HEK293 (cell line): Measurements from ENCODE around the gene PRDM7.
"Not testable (repeated sequence)": the region's sequence is repeated elsewhere in the genome, so short reads cannot be mapped to it uniquely, and the experiment has no call there.

ENCODE experiments used
- CTCF ChIA-PET: fragments of 350-600 bp; formaldehyde crosslinking; extraction: SDS; loops from one replicate; lab custom pipeline; 2021; ENCODE audit warnings: antibody characterized with exemption; lab: Yijun Ruan, JAX
- POLR2A ChIA-PET: fragments of 300-600 bp; formaldehyde crosslinking; extraction: SDS; loops from one replicate; lab custom pipeline; 2020; ENCODE audit warnings: antibody characterized with exemption, inconsistent platforms; lab: Yijun Ruan, JAX
- H3K27ac ChIP-seq: fragments of 200-500 bp; sonication (Bioruptor generic); 2 replicates; pipeline ENCODE4 v1.5.1; 2014; ENCODE audit warnings: low read depth, low read length, control low read depth, inconsistent platforms; ENCODE audit errors: extremely low read depth
- H3K36me3 ChIP-seq, 2 experiments: fragments of 200-500 bp in 1 of 2; sonication (Bioruptor generic) in 1 of 2; 1 replicate in 1 of 2; 2 replicates in 1 of 2; pipeline ENCODE4 v1.5.1; 2014 to 2017; ENCODE audit warnings: inconsistent platforms in 2 of 2, low read length in 2 of 2; ENCODE audit not compliant: control insufficient read depth in 2 of 2, insufficient read depth in 1 of 2
- H3K4me1 ChIP-seq: fragments of 200-500 bp; sonication (Bioruptor generic); 2 replicates; pipeline ENCODE4 v1.5.1; 2014; ENCODE audit warnings: mild to moderate bottlenecking, low read length, inconsistent platforms; ENCODE audit not compliant: control insufficient read depth, insufficient read depth
- H3K4me3 ChIP-seq: 2 replicates; pipeline ENCODE4 v1.5.1; 2011; ENCODE audit warnings: low read depth, mild to moderate bottlenecking, control low read depth, low read length, moderate library complexity
- H3K9me3 ChIP-seq: fragments of 200-500 bp; sonication (Bioruptor generic); 2 replicates; pipeline ENCODE4 v1.5.1; 2014; ENCODE audit warnings: low read depth, low read length, inconsistent platforms; ENCODE audit not compliant: control insufficient read depth, insufficient read depth
- GLIS1 ChIP-seq: fragments of 450-650 bp; formaldehyde crosslinking; IDR thresholded peaks from 2 replicates; pipeline ENCODE4 v1.5.1; 2016; ENCODE audit warnings: missing biosample characterization, missing genetic modification characterization
- KLF8 ChIP-seq: fragments of 450-650 bp; formaldehyde crosslinking; IDR thresholded peaks from 2 replicates; pipeline ENCODE4 v1.5.1; 2016; ENCODE audit warnings: missing biosample characterization, missing genetic modification characterization
- ZBTB20 ChIP-seq: fragments of 450-650 bp; formaldehyde crosslinking; IDR thresholded peaks from 2 replicates; pipeline ENCODE4 v1.5.1; 2016; ENCODE audit warnings: missing biosample characterization, missing genetic modification characterization
- ZBTB8A ChIP-seq: fragments of 450-650 bp; formaldehyde crosslinking; IDR thresholded peaks from 2 replicates; pipeline ENCODE4 v1.5.1; 2016; ENCODE audit warnings: missing biosample characterization, missing genetic modification characterization
- ZEB2 ChIP-seq: fragments of 450-650 bp; formaldehyde crosslinking; IDR thresholded peaks from 2 replicates; pipeline ENCODE4 v1.5.1; 2016; ENCODE audit warnings: missing biosample characterization, missing genetic modification characterization
- ZFP41 ChIP-seq: fragments of 450-650 bp; formaldehyde crosslinking; IDR thresholded peaks from 2 replicates; pipeline ENCODE4 v1.5.1; 2016; ENCODE audit warnings: missing biosample characterization, missing genetic modification characterization, borderline replicate concordance
- ZNF114 ChIP-seq: fragments of 450-650 bp; formaldehyde crosslinking; IDR thresholded peaks from 2 replicates; pipeline ENCODE4 v1.5.0; 2017; ENCODE audit warnings: missing biosample characterization, missing genetic modification characterization
- ZNF121 ChIP-seq: fragments of 450-650 bp; formaldehyde crosslinking; IDR thresholded peaks from 2 replicates; pipeline ENCODE4 v1.5.1; 2016; ENCODE audit warnings: missing biosample characterization, missing genetic modification characterization
- ZNF138 ChIP-seq: fragments of 450-650 bp; formaldehyde crosslinking; IDR thresholded peaks from 2 replicates; pipeline ENCODE4 v1.5.1; 2016; ENCODE audit warnings: missing biosample characterization, missing genetic modification characterization, borderline replicate concordance
- ZNF146 ChIP-seq: fragments of 450-650 bp; formaldehyde crosslinking; IDR thresholded peaks from 2 replicates; pipeline ENCODE4 v1.5.1; 2016; ENCODE audit warnings: missing biosample characterization, missing genetic modification characterization
- ZNF16 ChIP-seq: fragments of 450-650 bp; formaldehyde crosslinking; IDR thresholded peaks from 2 replicates; pipeline ENCODE4 v1.5.1; 2016; ENCODE audit warnings: low read depth, missing biosample characterization, missing genetic modification characterization
- ZNF558 ChIP-seq: fragments of 450-650 bp; formaldehyde crosslinking; IDR thresholded peaks from 2 replicates; pipeline ENCODE4 v1.5.1; 2016; ENCODE audit warnings: missing biosample characterization, missing genetic modification characterization
- ZNF560 ChIP-seq: fragments of 450-650 bp; formaldehyde crosslinking; IDR thresholded peaks from 2 replicates; pipeline ENCODE4 v1.5.1; 2017; ENCODE audit warnings: missing biosample characterization, missing genetic modification characterization, borderline replicate concordance
- ZNF677 ChIP-seq: fragments of 450-650 bp; IDR thresholded peaks from 2 replicates; pipeline ENCODE4 v1.5.0; 2018; ENCODE audit warnings: missing biosample characterization, mild to moderate bottlenecking, missing genetic modification characterization, moderate library complexity
- ZNF792 ChIP-seq: fragments of 450-650 bp; formaldehyde crosslinking; IDR thresholded peaks from 2 replicates; pipeline ENCODE4 v1.5.1; 2016; ENCODE audit warnings: missing biosample characterization, missing genetic modification characterization
- TF ChIP-seq, protein P1 (sequence below): fragments of 450-650 bp; formaldehyde crosslinking; conservative IDR thresholded peaks from 2 replicates; pipeline ENCODE4 v1.5.1; 2016; ENCODE audit warnings: low read depth, missing biosample characterization, missing genetic modification characterization
- TF ChIP-seq, protein P2 (sequence below): fragments of 450-650 bp; IDR thresholded peaks from 2 replicates; pipeline ENCODE4 v1.5.1; 2018; ENCODE audit warnings: missing biosample characterization, mild to moderate bottlenecking, missing genetic modification characterization
- TF ChIP-seq, protein P3 (sequence below): fragments of 450-650 bp; formaldehyde crosslinking; IDR thresholded peaks from 2 replicates; pipeline ENCODE4 v1.5.1; 2016; ENCODE audit warnings: missing biosample characterization, missing genetic modification characterization, borderline replicate concordance
- TF ChIP-seq, protein P4 (sequence below): fragments of 450-650 bp; formaldehyde crosslinking; IDR thresholded peaks from 2 replicates; pipeline ENCODE4 v1.5.1; 2016; ENCODE audit warnings: missing biosample characterization, missing genetic modification characterization

Gene PRDM7

DNA sequence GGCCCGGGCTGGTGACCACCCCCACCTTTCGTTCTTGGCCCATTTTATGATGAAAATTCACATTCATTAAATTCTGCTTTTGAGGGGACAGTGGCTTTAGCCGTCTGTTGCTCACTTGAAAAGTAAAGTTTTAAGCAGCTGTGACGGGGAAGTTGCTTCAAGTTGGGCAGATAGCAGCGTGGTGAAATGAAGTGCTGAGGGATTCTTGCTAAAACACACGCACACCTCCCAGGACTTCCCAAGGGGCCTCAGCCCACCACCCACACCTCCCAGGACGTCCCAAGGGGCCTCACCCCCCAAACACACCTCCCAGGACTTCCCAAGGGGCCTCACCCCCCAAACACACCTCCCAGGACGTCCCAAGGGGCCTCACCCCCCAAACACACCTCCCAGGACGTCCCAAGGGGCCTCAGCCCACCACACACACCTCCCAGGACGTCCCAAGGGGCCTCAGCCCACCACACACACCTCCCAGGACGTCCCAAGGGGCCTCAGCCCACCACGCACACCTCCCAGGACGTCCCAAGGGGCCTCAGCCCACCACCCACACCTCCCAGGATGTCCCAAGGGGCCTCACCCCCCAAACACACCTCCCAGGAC is 69.4 kb downstream of the PRDM7 start:
- H3K9me3 ChIP-seq, H3K27ac ChIP-seq, CTCF ChIA-PET, POLR2A ChIA-PET, H3K4me3 ChIP-seq, H3K4me1 ChIP-seq: not testable (repeated sequence)
- peaks cover 0 to 10% of the 10 kb centered on the region in 2 experiments; a peak in 2 of 3 replicates for H3K36me3 ChIP-seq
- TF ChIP-seq GLIS1: peak; percentile 74

- Histone ChIP-seq H3K36me3 (peaks cover 0 to 9% of the 10 kb centered on the region in 2 experiments; a peak in 1 of 3 replicates), H3K27ac (no peak overlapping the region), H3K9me3 (no peaks in the 10 kb centered on the region), H3K4me3 (no peak overlapping the region), H3K4me1 (no peaks in the 10 kb centered on the region)
- ChIA-PET CTCF (no interaction called here), POLR2A (no interaction called here)
- no peak for TF ChIP-seq ZBTB20 (tag by site-specific recombination)
- no peak for TF ChIP-seq KLF8 (tag by site-specific recombination)
- TF ChIP-seq ZBTB8A (tag by site-specific recombination): no peak
- TF ChIP-seq, protein P1, sequence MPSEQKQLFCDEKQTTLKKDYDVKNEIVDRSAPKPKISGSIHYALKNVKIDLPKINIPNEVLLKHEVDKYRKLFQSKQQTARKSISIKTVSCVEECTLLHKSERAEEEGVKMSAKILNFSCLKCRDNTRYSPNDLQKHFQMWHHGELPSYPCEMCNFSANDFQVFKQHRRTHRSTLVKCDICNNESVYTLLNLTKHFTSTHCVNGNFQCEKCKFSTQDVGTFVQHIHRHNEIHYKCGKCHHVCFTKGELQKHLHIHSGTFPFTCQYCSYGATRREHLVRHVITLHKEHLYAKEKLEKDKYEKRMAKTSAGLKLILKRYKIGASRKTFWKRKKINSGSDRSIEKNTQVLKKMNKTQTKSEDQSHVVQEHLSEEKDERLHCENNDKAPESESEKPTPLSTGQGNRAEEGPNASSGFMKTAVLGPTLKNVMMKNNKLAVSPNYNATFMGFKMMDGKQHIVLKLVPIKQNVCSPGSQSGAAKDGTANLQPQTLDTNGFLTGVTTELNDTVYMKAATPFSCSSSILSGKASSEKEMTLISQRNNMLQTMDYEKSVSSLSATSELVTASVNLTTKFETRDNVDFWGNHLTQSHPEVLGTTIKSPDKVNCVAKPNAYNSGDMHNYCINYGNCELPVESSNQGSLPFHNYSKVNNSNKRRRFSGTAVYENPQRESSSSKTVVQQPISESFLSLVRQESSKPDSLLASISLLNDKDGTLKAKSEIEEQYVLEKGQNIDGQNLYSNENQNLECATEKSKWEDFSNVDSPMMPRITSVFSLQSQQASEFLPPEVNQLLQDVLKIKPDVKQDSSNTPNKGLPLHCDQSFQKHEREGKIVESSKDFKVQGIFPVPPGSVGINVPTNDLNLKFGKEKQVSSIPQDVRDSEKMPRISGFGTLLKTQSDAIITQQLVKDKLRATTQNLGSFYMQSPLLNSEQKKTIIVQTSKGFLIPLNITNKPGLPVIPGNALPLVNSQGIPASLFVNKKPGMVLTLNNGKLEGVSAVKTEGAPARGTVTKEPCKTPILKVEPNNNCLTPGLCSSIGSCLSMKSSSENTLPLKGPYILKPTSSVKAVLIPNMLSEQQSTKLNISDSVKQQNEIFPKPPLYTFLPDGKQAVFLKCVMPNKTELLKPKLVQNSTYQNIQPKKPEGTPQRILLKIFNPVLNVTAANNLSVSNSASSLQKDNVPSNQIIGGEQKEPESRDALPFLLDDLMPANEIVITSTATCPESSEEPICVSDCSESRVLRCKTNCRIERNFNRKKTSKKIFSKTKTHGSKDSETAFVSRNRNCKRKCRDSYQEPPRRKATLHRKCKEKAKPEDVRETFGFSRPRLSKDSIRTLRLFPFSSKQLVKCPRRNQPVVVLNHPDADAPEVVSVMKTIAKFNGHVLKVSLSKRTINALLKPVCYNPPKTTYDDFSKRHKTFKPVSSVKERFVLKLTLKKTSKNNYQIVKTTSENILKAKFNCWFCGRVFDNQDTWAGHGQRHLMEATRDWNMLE (tag by site-specific recombination): no peak
- TF ChIP-seq ZNF792 (tag by site-specific recombination): no peak
- TF ChIP-seq ZFP41 (tag by site-specific recombination): no peak
- TF ChIP-seq, protein P2, sequence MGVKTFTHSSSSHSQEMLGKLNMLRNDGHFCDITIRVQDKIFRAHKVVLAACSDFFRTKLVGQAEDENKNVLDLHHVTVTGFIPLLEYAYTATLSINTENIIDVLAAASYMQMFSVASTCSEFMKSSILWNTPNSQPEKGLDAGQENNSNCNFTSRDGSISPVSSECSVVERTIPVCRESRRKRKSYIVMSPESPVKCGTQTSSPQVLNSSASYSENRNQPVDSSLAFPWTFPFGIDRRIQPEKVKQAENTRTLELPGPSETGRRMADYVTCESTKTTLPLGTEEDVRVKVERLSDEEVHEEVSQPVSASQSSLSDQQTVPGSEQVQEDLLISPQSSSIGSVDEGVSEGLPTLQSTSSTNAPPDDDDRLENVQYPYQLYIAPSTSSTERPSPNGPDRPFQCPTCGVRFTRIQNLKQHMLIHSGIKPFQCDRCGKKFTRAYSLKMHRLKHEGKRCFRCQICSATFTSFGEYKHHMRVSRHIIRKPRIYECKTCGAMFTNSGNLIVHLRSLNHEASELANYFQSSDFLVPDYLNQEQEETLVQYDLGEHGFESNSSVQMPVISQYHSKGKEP: no peak
- TF ChIP-seq ZNF560 (tag by site-specific recombination): no peak
- TF ChIP-seq ZNF677 (tag by site-specific recombination): no peak
- TF ChIP-seq, protein P3, sequence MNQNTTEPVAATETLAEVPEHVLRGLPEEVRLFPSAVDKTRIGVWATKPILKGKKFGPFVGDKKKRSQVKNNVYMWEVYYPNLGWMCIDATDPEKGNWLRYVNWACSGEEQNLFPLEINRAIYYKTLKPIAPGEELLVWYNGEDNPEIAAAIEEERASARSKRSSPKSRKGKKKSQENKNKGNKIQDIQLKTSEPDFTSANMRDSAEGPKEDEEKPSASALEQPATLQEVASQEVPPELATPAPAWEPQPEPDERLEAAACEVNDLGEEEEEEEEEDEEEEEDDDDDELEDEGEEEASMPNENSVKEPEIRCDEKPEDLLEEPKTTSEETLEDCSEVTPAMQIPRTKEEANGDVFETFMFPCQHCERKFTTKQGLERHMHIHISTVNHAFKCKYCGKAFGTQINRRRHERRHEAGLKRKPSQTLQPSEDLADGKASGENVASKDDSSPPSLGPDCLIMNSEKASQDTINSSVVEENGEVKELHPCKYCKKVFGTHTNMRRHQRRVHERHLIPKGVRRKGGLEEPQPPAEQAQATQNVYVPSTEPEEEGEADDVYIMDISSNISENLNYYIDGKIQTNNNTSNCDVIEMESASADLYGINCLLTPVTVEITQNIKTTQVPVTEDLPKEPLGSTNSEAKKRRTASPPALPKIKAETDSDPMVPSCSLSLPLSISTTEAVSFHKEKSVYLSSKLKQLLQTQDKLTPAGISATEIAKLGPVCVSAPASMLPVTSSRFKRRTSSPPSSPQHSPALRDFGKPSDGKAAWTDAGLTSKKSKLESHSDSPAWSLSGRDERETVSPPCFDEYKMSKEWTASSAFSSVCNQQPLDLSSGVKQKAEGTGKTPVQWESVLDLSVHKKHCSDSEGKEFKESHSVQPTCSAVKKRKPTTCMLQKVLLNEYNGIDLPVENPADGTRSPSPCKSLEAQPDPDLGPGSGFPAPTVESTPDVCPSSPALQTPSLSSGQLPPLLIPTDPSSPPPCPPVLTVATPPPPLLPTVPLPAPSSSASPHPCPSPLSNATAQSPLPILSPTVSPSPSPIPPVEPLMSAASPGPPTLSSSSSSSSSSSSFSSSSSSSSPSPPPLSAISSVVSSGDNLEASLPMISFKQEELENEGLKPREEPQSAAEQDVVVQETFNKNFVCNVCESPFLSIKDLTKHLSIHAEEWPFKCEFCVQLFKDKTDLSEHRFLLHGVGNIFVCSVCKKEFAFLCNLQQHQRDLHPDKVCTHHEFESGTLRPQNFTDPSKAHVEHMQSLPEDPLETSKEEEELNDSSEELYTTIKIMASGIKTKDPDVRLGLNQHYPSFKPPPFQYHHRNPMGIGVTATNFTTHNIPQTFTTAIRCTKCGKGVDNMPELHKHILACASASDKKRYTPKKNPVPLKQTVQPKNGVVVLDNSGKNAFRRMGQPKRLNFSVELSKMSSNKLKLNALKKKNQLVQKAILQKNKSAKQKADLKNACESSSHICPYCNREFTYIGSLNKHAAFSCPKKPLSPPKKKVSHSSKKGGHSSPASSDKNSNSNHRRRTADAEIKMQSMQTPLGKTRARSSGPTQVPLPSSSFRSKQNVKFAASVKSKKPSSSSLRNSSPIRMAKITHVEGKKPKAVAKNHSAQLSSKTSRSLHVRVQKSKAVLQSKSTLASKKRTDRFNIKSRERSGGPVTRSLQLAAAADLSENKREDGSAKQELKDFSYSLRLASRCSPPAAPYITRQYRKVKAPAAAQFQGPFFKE: no peak
- TF ChIP-seq ZEB2: no peak
- no peak for TF ChIP-seq ZNF146 (tag by site-specific recombination)
- TF ChIP-seq ZNF114 (tag by site-specific recombination): no peak
- no peak for TF ChIP-seq ZNF121 (tag by site-specific recombination)
- no peak for TF ChIP-seq ZNF558
- no peak for TF ChIP-seq ZNF138
- no peak for TF ChIP-seq ZNF16
- TF ChIP-seq, protein P4, sequence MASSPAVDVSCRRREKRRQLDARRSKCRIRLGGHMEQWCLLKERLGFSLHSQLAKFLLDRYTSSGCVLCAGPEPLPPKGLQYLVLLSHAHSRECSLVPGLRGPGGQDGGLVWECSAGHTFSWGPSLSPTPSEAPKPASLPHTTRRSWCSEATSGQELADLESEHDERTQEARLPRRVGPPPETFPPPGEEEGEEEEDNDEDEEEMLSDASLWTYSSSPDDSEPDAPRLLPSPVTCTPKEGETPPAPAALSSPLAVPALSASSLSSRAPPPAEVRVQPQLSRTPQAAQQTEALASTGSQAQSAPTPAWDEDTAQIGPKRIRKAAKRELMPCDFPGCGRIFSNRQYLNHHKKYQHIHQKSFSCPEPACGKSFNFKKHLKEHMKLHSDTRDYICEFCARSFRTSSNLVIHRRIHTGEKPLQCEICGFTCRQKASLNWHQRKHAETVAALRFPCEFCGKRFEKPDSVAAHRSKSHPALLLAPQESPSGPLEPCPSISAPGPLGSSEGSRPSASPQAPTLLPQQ: no peak
Measured at GRCh38 chr16:90007015-90007414, 70.1 kb downstream of the PRDM7 start.
